Stimulated activated CD4-positive, alpha-beta T cell treated with anti-CD3 and anti-CD28 coated beads, Interleukin-15, amount 100 ng/mL, for 48 hours (primary cell): ENCODE data around the gene VAMP4.
A peak's percentile ranks its signal among the peaks of the same experiment; 100 is the strongest.
"Not testable (repeated sequence)": the region's sequence is repeated elsewhere in the genome, so short reads cannot be mapped to it uniquely, and the experiment has no call there.

Experiments
- DNase-seq, 2 donors: peaks; one replicate each; pipeline ENCODE4 v3.0.0-alpha.2; 2020; ENCODE audit warnings: low read depth in 2 of 2

Gene VAMP4

GRCh38 chr1:171695772-171696171, 46.1 kb downstream of the VAMP4 start:
- not testable (repeated sequence) for DNase-seq

- not testable (repeated sequence) for DNase-seq
These were observed 48.3 kb downstream of the VAMP4 start for GRCh38 chr1:171693541-171693940.

GRCh38 chr1:171683870-171684269, 58.0 kb downstream of the VAMP4 start:
- no peak for DNase-seq

GRCh38 chr1:171680339-171680738, 61.5 kb downstream of the VAMP4 start:
- DNase-seq: no peak

- DNase-seq: no peak
These were observed 65.0 kb downstream of the VAMP4 start for GRCh38 chr1:171676823-171677222.

GRCh38 chr1:171674431-171675405, 67.1 kb downstream of the VAMP4 start:
- DNase-seq: no peak

- no peak for DNase-seq
These were observed 71.1 kb downstream of the VAMP4 start for GRCh38 chr1:171670739-171671138.

- DNase-seq: no peak
These were observed 73.5 kb downstream of the VAMP4 start for GRCh38 chr1:171668372-171668771.

- DNase-seq: no peak
These were observed 75.6 kb downstream of the VAMP4 start for GRCh38 chr1:171666114-171666769.

- no peak for DNase-seq
These were observed 76.9 kb downstream of the VAMP4 start for GRCh38 chr1:171664976-171665375.

GRCh38 chr1:171663854-171664575, 77.8 kb downstream of the VAMP4 start:
- no peak for DNase-seq

- no peak for DNase-seq
These were observed 78.6 kb downstream of the VAMP4 start for GRCh38 chr1:171663036-171663853.

- DNase-seq: no peak
These were observed 80.7 kb downstream of the VAMP4 start for GRCh38 chr1:171661076-171661650.

GRCh38 chr1:171656206-171656605, 85.7 kb downstream of the VAMP4 start:
- not testable (repeated sequence) for DNase-seq

GRCh38 chr1:171655746-171656116, 86.1 kb downstream of the VAMP4 start:
- DNase-seq: no peak

- DNase-seq: peak; percentile 56 to 78
These were observed 86.7 kb downstream of the VAMP4 start for GRCh38 chr1:171654942-171655745.

- DNase-seq: no peak
These were observed 87.5 kb downstream of the VAMP4 start for GRCh38 chr1:171654201-171654941.

- no peak for DNase-seq
These were observed 88.1 kb downstream of the VAMP4 start for GRCh38 chr1:171653796-171654195.

GRCh38 chr1:171652234-171652822, 89.5 kb downstream of the VAMP4 start, which contains the start of gene MYOC:
MYOC (minus strand) TSS chr1:171652688; CDS start chr1:171652611, 77 bp downstream.
- no peak for DNase-seq
